HG03097 (cell line): ENCODE measurements around the gene A1BG.
"Not testable (repeated sequence)": the region's sequence is repeated elsewhere in the genome, so short reads cannot be mapped to it uniquely, and the experiment has no call there.

Experiments used
- ATAC-seq: cut with Tn5 transposase; IDR thresholded peaks from one replicate; pipeline ENCODE4 v1.9.1; 2021; ENCODE audit not compliant: unreplicated experiment, low FRiP score

The A1BG gene

DNA sequence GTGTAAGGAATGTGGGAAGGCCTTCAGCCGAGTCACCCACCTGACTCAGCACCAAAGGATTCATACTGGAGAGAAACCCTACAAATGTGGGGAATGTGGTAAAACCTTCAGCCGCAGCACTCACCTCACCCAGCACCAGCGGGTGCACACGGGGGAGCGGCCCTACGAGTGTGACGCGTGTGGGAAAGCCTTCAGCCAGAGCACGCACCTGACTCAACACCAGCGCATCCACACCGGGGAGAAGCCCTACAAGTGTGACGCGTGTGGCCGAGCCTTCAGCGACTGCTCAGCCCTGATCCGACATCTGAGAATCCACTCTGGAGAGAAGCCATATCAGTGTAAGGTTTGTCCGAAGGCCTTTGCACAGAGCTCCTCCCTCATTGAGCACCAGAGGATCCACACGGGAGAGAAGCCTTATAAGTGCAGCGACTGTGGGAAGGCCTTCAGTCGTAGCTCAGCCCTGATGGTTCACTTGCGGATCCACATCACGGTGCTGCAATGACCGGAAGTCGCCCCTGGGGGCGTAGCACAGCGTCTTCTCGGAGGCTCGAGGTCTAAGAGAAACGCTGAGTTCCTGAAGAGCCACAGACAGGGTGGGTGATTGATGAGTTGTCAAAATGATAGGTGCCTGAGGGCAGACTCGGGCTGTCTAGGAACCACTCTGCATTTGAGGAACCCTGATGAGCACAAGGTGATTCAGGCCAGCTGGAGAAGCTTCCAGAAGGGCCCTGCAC, 14.3 kb downstream of the A1BG start:
- ATAC-seq = no peak

DNA sequence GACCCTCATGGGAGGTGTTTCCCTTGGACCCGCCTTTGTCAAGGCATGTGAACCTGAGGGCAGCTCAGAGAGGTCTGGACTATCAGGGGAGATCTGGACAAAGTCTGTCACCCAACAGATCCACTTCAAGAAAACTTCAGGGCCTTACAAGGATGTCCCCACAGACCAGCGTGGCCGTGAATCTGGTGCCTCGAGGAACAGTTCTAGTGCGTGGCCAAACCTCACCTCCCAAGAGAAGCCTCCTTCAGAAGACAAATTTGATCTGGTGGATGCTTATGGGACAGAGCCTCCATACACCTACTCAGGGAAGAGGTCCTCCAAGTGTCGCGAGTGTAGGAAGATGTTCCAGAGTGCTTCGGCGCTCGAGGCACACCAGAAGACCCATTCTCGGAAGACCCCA, 15.0 kb downstream of the A1BG start:
- ATAC-seq = no peak

DNA sequence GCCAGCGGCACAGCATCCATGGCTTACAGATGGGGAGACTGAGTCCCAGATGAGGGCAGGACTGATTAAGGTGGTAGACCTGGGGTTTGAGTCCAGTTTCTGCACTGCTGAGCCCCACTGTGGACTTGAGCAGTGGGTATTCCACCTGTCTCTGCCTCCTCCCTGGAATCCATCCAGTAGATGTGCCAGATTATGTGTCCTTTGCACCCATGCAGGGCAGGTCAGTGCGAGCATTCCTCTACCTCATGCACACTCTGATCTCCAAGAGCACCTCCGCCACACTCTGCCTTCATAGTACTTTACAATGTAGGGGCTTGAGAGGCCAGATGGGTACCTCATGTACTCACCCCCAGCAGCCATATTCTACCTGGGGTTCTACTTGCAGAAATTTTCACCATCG, 16.5 kb downstream of the A1BG start:
- no peak for ATAC-seq

DNA sequence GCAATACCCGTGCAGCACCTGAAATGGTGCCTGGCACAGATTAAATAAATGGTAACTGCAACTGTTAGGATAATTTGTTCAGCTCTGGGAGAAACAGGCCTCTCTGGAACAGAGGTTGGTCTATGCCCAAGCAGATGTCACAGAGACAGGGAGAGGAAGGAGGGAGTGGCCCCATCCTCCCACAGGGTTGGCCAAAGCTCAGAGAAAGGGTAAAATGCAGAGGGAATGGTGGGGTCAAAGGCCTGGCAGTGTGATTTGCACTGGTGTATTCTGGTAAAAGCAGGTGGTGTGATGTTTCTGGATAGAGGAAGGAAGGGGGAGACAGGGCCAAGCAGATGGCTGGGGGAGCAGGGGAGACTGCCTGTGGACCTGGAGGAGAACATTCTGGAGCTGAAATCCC, 17.1 kb downstream of the A1BG start:
- ATAC-seq = no peak

DNA sequence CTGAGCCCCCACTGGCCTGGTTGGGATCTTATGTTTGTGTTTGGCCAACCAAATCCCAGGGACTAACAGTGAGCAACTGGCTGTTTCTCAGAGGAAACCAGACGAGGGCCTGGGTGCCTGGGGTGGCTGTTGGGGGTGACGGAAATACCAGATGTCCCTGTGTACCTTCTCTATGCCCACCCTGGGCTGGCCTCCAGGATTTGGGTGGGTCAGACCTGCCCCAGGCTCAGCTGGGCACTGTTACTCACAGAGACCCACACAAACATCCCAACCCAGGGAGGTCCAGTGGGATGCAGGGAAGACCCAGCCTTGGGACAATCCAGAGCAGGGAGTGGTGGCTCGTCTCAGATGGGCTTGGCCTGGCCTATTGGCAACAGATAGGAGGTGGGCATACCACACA, 17.7 kb downstream of the A1BG start:
- ATAC-seq = no peak

DNA sequence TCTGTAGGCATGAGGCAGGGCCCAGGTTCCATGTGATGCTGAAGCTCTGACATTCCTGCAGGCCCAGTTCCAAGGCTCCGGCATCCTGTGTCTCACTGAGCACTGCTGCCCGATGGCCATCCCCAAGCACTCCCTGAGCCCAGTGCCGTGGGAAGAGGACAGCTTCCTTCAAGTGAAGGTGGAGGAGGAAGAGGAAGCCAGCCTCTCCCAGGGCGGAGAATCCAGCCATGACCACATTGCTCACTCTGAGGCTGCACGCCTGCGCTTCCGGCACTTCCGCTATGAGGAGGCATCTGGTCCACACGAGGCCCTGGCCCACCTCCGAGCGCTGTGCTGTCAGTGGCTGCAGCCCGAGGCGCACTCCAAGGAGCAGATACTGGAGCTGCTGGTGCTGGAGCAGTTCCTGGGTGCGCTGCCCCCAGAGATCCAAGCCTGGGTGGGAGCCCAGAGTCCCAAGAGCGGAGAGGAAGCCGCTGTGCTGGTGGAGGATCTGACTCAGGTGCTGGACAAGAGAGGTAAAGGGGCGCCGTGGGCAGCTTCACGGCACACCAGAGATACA, 18.5 kb downstream of the A1BG start:
- no peak for ATAC-seq

DNA sequence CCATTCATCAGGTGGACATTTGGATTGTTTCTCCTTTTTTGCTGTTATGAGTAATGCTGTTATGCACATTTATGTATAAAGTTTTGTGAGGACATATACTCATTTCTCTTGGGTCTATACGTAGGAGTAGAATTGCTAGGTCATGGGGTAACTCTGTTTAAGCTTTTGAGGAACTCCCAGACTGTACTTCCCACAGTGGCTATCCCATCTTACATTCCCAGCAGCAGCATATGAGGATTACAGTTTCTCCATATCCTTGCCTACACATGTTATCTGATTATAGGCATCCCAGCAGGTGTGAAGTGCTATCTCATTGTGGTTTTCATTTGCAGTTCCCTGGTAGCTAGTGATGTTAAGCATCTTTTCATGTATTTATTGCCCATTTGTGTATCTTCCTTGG, 20.6 kb downstream of the A1BG start:
- no peak for ATAC-seq

DNA sequence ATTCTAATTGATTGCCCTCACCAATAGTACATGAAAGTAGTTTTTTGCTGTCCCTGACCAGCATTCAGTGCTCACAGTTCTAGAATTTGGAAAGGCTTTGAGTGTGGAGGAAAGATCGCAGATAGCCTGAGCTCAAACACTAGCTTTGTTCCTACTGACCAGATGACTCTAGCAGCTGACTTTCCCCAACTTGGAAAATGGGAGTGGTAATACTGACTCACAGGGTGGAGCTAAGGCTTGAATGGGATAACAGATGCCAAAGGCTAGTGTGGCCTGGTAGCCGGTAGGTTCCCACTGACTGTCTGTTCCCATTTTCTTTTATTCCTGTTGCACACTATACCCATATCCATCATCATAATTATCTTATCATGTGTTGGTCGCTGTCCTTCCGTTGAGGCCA, 22.8 kb downstream of the A1BG start:
- no peak for ATAC-seq

DNA sequence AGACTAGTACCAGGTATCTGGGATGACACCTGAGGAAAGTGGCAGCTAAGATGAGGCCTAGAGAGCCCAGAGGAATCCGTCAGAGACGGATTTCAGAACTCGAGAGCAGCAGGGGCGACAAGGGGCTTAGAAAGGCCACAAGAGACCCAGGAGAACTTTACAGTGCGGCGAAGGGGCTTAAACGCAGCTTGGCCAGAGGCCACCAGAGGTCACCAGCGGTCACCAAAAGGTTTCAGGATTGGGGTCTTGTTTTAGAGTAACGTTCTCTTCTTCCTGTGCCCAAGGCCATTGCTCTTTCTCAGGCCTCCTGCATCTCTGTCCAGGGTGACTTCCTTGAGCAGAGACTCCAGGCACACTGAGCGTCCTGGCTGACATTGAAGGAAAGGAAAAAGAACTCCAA, 24.3 kb downstream of the A1BG start:
- no peak for ATAC-seq

DNA sequence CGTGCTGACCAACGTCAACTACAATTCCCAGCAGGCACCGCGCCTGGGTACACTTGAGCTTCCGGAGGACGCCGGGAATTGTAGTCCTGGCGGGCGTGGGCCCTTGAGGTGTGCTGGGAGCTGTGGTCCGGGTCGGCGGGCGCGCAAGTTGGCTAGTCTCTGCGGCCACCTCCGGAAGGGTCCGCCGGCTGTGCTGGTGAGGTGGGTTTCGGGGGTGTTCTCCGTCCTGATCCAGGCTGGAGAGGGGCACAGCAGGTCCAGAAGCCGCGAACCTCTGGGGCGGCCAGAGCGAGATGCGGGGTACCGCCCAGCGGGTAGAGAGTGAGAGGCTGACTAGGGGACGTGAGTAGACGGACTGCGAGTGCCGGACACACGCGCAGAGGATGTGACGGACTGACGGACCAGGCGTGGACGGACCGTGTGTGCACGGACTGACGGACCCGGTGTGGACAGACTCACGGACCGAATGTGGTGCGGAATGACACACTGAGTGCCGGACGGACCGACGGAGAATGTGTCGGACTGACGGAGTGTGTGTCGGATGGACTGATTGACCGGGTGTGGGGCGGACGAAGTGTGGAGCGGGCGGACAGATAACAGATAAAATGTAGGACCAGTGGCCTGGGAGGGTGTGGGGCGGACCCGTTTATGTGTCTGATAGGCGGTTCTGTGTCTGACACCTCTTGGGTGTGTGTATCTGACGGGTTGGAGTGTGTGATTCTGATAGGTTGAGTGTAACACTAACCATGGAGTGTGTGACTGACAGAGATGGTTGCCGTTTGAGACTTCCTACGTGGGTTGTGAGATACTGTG, 26.2 kb downstream of the A1BG start, which contains the start of gene ZSCAN22:
TSS of gene ZSCAN22 (plus strand) at position 81 of the 813 bp plus-strand sequence. CDS start 7,809 bp downstream, outside the sequence.
- ATAC-seq = peak; percentile 83

DNA sequence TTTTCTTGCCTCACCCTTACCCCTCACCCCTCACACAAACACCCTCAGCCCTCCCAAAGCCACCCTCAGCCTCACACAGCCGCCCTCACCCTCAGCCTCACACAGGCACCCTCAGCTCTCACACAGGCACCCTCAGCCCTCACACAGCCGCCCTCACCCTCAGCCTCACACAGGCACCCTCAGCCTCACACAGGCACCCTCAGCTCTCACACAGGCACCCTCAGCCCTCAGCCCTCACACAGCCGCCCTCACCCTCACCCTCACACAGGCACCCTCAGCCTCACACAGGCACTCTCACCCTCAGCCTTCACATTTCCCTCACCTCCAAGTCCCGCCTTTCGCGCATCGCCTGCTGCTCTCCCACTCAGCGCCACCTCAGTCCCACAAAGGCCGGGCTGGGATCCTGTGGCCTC, 26.8 kb downstream of the A1BG start:
- ATAC-seq = no peak

DNA sequence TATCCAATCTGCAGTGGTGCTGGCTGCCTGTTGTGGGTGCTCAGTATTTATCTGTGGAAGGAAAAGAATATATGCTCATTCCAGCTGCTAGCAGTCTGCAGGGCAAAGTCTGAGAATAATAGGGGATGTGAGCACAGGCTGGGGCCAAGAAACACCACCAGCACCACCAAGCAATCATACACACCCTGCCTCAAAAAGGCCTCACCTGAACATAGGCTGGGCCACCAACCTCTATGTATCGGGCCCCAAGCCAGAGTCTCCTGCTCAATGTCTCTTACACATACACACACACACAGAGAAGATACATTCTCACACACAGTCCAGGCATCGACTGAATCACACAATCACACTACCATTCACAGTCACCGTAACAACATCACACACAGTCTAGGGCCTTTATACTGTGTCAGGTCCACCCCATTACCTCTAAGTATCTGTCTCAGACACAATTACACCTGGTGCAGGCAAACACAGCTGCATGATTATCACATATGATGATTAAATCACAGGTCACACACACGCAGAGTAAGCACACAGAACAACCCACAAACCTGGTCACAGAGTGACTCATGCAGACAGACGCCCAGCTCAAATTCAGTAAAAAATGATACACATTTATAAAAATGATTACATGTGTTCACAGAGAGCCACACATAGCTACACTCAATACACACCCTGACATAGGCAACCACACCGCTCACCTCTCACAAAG, 27.8 kb downstream of the A1BG start:
- ATAC-seq = no peak

DNA sequence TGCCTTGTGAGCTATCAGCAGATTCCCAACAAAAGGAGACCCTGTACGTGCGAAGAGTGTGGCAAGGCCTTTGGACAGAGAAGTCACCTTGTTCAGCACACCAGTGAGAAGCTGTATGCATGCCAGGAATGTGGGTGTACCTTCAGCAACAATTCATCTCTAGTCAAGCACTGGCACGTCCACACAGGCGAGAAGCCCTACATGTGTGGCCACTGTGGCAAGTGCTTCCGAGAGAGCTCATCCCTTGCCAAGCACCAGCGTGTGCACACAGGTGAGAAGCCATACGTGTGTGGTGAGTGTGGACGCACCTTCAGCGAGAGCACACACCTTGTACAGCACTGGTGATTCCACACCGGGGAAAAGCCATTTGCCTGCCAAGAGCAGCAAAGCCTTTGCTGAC, 34.1 kb downstream of the A1BG start:
- no peak for ATAC-seq

DNA sequence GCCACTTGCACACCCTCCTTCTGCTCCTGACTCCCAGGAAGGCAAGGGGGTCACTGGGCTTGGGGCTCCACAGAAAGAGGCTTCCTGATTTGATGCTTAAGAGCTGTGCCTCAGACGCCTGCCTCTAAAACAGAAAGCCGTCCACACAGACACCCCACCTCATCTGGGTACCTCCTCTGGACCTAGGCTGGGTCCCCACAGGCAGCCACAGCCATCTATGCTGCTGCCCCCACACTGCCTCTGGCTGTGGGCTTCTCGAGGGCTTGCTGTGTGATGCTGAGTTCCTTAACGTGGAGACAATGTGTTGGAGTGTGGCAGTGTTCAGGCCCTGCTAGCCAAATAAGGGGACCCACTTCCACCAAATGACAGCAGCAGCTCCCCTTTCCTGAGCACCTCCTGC, 35.0 kb downstream of the A1BG start:
- ATAC-seq = no peak

DNA sequence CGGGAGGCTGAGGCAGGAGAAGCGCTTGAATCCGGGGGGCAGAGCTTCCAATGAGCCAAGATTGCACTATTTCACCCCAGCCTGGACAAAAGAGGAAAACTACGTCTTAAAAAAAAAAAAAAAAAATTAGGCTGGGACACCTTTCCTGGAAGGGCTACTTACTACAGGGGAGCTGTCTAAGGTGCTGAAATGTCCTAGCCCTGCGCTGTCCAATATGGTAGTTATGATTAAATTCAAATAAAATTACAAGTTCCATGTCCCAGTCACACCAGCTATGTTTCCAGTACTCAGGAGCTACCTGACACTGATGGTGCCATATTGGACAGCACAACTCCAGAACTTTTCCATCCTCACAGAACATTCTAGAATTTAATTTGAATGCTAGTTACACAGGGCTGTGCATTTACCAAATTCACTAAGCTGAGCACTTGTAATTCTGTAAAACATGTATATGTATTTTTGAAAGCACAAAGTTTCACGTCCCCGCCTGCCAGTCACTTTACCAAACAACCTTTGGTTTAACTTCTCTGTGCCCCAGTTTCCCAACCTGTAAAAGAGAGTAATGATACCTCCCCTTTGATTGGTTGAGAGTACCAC, 35.7 kb downstream of the A1BG start:
- ATAC-seq = no peak

DNA sequence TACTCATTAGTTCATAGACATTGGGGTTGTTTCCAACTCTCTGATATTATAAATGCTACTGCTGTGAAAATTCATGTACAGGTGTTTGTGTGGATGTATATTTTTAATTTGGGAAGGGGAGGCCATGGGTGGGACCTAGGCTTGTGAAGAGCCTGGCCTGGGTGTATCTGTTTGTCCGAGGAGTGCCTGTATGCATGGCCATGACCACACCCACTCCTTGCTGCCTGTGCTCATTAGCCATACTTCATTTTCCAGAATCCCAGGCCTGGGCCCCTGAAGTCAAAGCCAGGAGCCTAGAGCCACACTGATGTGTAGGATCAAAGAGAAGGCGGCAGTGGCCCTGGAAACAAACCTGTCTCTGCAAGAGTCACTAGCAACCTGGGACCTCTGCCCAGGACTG, 37.7 kb downstream of the A1BG start:
- ATAC-seq = no peak

DNA sequence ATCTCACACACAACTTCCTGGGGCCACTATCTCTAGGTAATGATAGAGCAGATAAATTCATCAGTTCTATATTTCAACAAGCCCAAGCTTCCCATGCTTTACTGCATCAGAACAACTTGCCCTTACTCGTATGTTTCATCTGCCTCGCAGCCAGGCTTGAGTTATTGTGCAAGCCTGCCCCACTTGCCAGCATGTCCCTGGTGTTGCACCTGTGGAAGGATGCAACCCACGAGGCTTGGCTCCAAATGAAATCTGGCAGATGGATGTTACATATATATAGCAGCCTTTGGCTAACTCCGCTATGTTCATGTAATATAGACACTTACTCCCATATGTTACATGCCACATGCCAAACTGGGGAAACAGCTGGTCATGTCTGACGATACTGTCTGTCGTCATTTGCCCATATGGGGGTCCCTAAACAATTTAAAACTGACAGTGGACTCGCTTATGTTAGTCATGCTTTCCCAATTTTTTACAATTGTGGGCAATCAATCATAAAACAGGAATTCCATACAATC, 41.9 kb downstream of the A1BG start:
- no peak for ATAC-seq

DNA sequence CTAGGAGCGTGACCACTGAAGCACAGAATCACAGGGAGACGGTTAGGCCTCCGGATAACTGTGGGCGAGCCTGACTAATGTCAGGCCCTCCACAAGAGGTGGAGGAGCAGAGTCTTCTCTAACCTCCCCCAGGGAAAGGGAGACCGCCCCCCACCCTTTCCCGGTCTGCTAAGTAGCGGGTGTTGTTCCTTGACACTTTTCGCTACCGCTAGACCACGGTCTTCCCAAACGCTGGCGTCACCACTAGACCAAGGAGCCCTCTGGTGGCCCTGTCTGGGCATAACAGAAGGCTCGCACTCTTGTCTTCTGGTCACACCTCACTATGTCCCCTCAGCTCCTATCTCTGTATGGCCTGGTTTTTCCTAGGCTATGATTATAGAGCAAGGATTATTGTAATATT, 42.6 kb downstream of the A1BG start:
- ATAC-seq = not testable (repeated sequence)

DNA sequence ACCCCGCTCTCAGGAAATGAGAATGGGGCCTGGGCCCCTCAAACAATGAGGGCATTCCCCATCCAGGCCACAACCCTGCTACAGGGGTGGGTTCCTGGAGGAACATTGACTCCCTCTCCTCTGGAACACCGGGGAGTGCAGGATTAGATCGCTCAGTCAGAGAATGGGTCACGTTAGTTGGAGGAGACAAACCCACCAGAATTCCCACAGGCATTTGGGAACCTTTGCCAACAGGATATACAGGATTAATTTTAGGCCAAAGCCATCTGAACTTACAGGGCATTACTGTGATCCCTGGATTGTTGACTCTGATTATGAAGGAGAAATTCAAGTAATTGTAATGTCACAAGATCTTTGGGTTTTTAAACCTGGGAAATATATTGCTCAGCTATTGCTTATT, 45.6 kb downstream of the A1BG start:
- ATAC-seq = no peak

DNA sequence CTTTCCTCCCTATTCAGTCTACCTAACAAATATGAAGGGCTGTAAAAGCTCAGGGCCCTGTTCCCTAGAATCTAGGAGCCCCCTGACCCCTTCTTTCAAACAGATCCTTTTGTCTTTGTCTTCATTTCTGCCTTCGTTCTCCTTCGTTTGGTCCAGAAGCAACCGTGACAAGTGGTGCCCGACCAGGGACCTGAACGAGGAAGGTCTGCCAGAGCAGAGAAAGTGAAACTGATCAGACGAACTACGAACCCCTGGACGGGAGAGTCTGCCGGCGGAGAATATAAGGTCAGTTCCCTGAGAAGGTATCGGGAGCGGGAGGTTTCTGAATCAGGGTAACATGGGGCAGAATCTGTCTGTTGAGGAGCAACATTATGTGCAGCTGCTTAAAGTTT, 47.4 kb downstream of the A1BG start:
- ATAC-seq = no peak
